Activated T-cell treated with anti-CD3 and anti-CD28 coated beads for 4 hours (primary cell): ENCODE measurements around the gene COPA.

ENCODE experiments used
- DNase-seq: peaks from one replicate; pipeline ENCODE4 v3.0.0-alpha.2; 2020

COPA gene

DNA sequence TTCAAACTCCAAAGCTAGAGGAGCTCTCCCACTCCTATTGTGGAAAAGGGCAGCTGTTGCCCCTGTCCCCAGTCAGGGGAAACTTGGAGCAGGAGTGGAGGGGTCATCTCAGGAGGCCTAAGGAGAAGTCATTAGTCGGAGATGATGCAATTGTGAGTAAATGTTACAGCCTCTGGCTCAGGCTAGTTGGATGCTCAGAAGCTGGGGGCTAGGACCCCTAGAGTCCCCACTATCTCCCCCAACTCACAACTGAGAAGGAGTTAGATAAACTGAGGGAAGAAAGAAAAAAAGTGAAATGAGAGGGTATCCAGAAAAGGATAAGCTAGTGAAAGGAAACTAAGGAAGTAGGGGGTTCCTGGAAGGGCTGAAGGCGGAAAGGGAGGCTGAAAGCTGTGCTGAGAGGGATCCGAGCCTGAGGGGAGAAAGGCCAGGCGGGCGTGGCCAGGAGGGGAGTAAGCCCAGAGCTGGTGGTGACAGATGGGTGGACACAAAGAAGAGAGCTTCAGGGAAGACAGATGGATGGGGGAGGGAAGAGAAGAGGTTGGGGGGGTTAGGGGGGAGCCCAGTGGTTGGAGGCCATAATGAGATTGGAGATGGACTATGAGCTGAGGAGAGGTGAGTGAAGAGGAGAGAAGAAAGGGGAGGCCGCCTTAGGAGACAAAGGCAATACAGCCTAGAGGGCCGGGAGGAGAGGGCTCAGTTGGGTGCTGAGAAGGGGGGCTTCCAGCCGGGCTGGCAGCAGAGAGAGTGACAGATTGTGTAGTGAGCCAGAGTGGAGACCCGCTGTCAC is 19.3 kb upstream of the COPA start:
- DNase-seq: no peak

DNA sequence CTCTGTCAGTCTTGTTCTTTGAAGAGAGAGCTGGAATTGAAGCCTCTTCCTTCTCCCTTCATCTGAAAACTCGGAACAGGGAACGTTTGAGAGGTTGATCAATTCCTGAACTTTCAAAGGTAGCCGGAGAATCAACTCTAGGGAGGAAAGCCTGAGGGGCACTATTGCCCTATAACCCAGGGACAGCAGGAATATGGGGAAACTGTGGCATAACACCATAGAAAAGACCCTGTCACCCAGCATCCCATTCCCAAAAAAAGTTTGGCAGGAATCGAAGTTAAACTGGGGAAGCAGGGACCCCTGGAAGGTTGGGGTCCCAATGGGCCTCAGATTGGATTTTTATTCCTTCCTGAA is 18.7 kb upstream of the COPA start:
- no peak for DNase-seq

DNA sequence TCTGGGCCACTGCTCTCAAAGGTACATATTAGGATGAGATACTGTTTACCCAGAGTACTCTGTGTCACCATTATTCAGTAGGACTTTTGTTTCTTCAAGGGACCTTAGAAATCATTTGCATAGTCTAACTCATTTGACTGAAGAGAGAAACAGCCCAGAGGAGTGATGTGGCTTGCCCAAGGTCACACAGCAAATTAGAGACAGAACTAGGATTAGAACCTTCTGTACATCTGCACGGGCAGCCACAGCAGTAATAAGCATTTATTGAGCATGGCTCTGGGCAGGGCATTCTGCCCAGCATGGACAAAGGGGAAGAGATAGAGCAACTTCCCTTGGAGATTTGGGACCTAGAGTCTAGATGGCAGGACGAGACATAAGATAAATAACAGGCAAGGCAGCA is 18.1 kb upstream of the COPA start:
- DNase-seq: no peak

DNA sequence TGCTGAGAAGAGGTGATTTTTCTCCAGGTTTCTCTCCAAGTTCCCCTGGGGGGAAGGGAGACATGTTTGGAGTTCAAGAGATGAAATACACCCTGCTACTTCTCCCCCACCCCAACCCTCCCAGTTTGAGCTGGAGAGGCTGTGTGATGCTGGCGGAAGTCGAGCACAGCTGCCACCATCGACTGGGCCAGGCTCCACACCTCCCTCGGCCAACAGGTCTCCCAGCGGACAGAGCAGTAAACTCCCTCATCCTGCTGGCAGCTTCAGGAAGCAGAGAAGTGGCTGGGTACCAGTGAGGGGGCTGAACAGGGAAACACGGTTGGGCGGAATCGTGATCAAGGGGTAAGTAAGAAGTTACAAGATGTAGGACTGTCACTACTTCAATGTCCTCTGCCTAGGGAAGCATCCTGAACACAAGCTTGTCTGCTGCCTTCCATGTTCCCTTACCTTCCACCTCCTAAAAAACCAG is 17.2 kb upstream of the COPA start:
- DNase-seq: no peak

DNA sequence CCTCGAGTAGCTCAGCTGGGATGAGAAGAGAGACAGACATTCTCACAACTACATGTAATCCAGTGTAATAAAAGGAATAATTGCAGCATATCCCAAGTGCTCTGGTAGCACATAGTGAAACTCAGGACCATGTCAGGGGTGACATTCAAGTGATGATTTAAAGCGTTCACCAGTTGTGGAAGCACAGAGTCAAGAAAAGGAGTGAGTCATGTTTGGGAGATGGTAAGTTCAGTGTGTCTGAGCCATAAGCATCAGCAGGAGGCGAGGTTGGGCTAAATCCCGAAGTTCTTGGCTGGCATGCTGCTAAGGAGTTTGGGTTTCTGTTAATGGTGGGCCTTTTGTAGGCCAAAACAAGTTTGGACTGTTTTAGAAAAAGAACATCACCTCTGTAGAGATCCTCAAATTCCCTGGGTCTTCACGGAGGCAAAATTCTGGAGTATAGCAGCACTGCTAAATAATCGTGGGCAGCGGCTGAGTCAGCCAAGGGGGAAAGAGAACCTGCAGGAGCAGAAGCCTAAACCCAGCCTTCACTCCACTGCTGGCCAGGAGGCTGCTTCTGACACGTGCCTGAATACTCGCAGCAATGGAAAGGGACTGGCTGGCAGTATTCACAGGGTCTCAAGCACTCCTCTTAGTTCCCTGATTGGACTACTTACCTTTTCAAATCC is 16.6 kb upstream of the COPA start:
- DNase-seq: no peak

DNA sequence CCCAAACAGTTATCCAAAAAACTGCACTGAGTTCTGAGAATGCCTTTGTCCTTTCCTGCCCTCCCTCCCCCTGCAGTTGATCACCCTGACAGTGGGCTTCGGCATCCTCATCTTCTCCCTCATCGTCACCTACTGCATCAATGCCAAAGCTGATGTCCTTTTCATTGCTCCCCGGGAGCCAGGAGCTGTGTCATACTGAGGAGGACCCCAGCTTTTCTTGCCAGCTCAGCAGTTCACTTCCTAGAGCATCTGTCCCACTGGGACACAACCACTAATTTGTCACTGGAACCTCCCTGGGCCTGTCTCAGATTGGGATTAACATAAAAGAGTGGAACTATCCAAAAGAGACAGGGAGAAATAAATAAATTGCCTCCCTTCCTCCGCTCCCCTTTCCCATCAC is 15.0 kb upstream of the COPA start:
- no peak for DNase-seq

DNA sequence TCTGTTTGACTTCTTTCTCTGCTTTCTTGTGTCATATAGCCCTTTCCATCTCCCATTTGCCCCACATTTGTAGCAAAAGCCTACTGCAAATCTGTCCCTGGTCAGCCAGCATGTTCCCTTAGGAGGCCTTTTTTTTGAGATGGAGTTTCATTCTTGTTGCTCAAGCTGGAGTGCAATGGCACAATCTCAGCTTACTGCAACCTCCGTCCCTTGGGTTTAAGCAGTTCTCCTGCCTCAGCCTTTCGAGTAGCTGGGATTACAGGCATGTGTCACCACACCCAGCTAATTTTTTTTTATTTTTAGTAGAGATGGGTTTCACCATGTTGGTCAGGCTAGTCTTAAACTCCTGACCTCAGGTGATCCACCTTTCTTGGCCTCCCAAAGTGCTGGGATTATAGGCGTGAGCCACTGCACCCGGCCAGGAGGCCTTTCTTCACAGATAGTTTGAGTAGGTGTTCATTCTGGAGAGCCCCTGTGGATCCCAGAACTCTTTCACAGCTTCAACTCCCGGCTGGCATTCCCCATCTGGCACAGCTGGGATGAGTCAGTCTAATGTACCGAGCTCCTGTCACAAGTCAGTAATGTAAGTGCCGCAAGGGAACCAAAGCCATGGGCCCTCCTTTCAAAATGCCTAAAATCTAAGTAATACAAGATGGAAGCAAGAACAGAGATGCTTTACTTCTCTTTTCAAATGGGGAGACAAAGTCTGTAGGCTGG is 14.4 kb upstream of the COPA start:
- DNase-seq: no peak

DNA sequence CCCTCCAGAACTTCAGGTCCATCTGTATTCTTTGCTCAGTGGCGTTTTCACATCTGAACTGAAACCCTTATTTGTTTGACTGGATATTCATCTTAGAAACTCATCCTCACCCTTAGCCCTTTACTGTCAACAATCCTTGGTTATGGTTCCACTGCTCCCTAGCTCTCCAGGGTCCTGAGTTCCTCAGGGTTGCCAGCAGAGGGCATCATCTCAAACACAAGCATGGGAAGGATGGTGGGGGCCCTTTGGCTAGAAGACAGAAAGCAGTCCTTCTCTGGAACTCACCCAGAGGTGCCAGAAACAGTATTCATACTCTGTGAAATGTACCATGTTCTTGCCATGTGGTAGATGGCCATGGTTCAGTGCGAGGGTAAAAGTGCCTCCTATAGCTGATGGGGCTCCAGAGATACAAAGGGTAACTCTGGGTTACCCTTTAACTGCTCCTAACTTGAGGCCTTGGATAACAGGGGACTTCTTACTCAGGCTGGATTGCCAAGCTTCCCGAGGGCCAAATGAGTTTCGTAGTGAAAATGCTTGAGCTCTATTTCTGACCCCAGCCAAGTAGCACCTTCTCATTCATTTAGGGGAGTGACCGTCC is 11.4 kb upstream of the COPA start:
- DNase-seq: no peak

DNA sequence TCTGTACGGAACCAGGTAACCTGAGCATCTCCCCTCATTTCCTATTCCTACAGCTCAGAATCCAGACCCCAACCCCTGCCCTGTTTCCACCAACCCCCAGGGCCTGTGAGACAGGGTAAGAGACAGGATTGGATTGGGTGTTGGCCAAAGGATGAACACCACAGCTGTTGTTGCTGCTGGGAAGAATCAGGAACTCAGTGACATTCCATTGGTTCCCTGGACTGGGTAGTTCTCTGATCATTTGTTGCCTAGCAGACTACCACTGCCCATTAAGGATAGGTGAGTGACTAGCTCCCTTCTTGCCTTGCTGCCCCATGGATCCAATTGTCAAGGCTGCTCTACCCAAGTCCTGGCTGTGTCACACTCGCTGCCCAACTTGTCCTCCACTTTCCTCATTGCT is 10.2 kb upstream of the COPA start:
- DNase-seq: no peak

DNA sequence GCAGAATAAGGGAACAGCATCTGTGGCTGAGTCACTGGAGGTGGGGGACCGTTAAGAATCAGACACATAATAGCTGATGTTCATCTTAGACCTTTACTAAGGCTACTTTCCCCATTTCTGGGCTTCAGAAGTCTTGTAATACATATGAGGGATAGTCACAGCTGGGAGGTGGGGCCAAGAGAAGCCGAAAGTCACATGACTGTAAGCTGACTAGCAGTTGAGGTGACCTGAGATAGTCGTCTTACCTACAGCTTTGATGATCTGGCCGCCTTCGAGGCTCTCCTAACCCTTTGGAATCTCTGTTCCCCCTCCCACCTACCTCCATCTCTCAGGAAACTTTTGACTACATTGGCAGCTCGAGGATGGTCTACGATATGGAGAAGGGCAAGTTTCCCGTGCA is 9.5 kb upstream of the COPA start:
- no peak for DNase-seq

DNA sequence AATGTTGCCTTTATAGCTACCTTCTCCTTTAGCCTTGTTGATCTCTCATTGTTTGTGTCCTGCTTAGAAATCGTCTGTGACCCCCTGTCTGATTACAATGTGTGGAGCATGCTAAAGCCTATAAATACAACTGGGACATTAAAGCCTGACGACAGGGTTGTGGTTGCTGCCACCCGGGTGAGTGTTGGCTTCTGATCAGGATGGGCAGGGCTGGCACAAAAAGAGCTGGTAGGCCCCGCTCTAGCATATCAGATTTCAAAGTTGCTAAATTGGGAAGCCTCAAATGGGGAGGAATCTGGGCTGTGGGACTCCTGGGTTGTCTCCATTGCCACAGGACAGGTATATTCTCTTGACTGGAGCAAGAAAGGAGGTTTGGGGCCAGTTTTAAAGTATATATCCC is 8.6 kb upstream of the COPA start:
- no peak for DNase-seq

DNA sequence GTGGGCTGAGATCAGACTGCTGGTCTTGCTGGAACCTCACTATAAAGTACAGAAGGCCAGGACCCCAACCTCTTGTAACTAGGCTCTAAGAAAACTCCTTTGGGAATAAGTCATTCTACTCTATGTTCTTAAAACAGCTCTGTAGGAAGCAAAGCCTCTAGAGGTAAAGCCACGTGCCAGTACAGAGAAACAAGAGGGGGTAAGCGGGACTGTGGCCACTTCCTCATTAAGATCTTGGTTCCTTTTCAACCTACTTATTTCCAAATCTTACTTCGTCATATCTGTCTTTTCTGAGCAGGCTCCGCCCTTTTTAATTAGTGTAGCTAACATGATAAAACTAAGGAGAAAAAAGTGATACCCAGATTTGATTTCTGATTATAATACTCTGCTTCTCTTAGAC is 3.9 kb upstream of the COPA start:
- no peak for DNase-seq

DNA sequence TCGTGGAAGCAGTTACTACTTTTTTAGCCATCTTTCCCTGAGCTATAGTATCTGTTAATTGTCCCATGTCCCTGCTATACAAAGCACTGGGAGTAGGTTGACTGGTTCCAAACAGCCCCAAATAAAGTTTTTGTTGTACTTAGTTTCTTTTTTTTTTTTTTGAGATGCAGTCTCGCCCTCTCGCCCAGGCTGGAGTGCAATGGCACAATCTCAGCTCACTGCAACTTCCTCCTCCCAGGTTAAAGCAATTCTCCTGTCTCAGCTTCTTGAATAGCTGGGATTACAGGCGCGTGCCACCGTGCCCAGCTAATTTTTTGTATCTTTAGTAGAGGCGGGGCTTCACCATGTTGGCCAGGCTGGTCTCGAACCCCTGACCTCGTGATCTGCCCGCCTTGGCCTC is 3.4 kb upstream of the COPA start:
- no peak for DNase-seq

DNA sequence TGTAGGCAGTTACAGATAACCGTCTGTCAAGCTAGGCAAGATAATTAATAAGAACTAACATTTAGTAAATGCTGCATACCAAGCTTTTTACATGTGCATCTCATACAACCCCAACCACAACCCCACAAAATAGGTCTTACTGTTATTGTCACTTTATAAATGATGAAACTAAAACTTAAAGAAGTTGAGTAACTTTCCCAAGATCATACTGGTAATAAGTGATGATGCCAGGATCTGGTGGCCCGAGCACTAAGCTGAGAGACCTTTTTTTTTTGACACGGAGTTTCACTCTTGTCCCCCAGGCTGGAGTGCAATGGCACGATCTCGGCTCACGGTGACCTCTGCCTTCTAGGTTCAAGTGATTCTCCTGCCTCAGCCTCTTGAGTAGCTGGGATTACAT is 1.9 kb upstream of the COPA start:
- no peak for DNase-seq

DNA sequence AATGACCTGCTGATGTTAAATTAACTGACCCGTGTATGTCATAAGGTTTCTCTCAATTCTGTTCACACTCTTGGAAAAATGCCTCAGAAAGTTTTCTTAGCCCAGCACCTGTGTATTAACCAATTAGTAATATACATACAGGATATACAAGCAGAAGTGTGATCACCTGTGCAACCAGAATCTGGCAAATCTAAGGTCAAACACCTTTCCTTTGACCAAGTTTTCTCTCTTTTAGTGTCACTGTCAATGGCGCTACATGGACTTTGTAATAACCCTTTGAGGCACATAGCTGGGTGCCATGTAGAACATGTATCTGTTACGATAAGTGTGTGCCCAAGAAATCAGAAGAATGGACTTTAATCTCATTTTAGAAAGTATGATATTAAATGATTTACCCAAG is 1.2 kb upstream of the COPA start:
- DNase-seq: no peak

DNA sequence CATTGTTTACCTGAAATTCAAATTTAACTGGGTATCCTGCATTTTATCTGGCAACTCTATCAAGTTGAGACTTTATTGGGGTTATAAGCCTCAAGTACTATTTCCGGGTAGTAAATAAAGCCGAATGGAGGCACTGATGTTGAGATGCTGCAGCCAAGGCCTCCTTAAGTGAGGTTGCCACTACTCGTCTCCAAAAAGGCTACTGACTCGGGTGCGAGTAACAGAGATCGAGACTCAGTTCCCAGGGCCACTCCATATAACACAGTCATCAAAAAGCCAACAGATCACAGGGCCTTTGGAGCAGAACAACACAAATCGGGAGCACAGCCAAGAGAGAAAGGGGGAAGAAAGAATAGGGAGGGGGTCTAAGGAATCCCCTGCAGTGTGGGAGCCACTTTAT is 524 bp downstream of the COPA start:
- no peak for DNase-seq

DNA sequence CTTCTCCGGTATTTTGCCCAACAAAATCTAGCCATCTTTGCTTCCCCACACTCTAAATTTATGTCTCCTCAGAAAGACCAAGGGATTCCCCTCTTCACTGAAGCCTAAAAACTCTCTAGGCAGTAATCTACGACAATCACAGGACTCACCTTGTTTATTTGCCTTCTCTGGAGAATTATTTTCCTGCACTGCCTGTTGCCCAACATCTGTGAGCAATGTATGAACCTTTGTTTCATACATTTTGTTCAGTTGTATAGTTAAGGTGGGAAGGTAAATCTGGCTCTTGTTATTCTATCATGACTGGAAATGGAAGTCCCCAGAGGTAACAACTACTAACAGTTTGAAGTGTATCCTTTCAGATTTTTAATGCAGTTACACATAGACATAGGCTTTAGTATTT is 2.2 kb downstream of the COPA start:
- DNase-seq: no peak

DNA sequence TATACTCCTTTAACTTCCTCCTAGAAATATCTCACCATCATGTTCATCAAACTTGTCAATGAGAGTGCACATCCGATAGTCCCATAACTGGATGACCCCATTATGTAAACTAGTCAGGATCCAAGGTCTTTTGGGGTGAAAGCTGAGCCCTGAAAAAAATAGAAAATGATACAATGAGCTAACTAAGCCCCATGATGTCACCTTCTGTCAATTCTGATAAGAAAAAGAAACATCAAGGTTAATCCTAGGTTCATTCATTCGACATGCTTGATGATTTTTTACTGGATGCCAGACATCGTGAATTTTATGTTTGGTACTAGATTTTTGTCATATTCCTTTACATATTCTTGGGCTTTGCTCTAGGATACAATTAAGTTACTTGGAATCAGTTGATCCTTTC is 2.9 kb downstream of the COPA start:
- no peak for DNase-seq

DNA sequence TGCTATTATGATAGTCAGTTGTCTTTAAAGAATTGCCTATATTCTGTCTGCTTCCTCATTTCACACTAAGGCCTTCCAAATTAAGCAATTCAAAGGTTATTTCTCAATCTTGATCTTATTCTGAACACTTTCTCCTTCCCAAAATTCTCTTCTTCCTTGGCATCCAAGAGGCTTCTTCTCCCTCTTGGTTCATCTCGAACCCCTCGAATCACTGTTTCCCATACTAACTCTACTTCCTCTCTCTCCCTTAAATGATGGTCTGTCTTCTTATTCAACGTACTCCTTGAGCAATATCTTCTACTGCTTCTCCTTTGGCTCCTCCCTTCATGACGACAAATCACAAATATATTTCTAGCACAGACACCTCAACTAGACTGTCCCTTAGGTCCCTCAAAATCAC is 4.5 kb downstream of the COPA start:
- DNase-seq: no peak

DNA sequence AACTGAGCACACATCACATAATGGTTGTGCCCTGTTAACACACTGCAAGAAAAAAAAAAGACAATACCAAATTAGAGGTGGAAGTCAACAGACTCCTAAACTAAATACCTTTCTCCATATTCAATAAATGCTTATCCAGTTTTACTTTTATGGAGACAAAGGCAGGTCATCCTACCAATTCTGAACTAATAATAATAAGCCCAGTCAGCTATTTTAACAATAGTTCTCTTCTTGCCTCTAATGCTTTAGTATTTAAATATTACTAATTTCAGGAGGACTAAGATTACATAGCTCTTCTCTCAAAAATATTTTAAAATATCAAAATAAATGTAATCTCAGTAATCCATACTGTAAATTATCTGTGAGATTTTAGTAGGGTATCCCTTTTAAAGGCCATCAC is 10.5 kb downstream of the COPA start:
- DNase-seq: no peak

DNA sequence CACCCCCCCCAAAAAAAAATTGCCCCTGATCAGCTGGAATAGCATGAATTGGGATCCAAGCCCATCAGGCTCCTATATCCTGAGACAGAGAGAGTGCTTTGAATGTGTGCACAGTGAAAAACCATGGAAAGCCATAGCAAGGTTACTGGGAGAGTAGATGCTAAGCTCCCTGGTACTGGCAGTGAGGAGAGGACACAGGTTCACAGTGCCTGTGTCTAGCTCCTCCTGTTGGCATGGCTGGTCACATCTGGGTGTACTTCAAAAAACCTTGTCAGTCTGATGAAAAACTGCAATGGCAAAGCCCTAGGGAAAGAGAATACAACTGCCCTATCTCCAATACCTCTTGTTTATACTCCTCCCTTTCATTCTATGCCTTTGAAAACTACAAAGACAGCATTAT is 12.9 kb downstream of the COPA start:
- no peak for DNase-seq

DNA sequence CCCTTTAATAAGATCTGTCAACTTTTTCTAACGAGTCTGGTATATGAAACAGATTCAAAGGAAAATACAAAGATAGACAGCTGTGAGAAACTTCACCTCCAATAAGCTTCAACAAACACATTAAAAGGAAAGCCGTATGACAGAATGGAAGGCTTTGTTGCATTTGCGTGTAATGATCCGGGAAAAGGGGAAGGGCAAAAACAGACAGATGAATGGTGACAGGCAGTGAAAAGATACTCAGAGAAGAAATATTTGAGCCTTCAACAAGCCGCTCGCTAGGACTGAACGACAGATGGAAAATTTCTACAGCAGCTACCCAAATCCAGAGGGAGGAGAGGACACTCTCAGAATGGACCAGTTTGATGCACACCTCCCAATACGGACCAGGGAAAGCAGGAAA is 14.9 kb downstream of the COPA start:
- no peak for DNase-seq

DNA sequence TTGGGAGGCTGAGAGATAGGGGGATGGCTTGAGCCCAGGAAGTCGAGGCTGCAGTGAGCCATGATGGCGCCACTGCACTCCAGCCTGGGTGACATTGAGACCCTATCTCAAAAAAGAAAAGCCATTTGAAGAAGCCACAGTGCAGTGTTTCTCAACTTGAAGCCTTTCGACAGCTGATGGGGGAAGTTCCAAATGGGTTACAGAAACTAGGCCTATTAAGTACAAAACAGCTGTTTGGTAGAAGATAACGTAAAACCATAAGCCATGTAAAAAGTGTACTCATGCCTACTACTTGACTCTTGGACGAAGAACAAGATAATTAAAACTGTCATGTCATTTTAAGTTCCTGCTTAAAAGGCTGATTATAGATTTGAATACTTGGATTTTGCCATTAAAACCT is 16.6 kb downstream of the COPA start:
- no peak for DNase-seq

DNA sequence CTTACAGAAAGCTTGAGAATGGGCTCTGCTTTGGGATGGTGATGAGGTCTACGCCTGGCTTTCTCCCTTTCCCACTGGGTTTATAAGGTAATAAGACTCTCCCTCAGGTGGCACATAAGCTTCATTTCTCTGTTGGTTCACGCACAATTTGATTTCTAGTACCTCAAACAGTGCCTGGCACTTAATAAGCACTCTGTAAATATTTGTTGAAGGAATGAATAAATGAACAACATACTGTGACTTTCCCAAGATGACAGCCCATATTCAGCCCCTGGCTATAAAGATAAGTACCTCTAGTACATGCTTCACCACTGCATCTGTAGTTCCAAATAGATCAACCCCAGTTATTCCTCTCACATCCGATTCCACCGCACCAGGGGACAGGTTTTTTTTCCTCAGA is 17.8 kb downstream of the COPA start:
- no peak for DNase-seq
